ENCODE data around the gene RPRD1A.
"Not testable (repeated sequence)": the region's sequence is repeated elsewhere in the genome, so short reads cannot be mapped to it uniquely, and the experiment has no call there.

Gene RPRD1A

DNA sequence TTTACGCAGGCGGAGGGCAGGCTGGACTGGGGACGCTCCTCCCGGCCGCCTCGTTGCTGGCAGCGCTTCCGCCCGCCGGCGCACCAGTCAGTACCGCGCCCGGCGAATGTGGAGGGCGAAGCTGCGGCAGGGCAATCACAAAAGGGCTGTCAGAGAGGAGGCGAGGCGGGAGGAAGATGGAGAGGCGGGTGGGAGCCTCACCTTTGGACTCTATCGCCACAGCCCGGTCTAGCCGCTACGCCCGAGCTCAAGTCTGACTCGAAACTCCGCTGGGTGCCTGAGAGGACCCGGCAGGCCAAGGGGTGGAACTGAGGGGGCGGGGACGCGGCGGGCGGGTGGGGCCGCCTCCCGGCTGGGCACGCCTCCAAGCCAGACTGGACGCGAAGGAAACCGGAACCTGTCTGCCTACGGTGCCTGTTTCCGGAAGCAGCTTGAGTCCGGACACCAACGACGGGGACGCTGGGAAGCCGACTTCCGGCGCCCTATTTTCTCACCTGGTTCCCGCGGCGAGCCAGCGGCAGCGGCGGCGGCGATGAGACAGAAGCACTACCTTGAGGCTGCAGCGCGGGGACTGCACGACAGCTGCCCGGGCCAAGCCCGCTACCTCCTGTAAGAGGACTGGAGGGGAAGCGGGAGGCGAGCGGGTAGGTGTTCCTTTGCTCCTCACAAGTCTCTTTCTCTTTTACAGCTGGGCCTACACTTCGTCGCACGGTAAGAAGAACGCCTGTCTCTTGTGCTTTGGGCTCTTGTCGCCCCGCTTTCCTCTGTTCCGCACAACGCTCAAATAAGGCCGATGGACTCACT is 95.0 kb downstream of the RPRD1A start, which contains the start of gene RMP24:
Gene RMP24, plus strand, starts transcription at position 483 of the 804 bp plus-strand sequence.
- peak within 1 kb of the TSS; percentile 95 for H3K4me3 ChIP-seq (ENCODE audit: low read depth, low read length)
- peak; percentile 98 for DNase-seq (ENCODE audit: low read depth)
- TF ChIP-seq, protein P1, sequence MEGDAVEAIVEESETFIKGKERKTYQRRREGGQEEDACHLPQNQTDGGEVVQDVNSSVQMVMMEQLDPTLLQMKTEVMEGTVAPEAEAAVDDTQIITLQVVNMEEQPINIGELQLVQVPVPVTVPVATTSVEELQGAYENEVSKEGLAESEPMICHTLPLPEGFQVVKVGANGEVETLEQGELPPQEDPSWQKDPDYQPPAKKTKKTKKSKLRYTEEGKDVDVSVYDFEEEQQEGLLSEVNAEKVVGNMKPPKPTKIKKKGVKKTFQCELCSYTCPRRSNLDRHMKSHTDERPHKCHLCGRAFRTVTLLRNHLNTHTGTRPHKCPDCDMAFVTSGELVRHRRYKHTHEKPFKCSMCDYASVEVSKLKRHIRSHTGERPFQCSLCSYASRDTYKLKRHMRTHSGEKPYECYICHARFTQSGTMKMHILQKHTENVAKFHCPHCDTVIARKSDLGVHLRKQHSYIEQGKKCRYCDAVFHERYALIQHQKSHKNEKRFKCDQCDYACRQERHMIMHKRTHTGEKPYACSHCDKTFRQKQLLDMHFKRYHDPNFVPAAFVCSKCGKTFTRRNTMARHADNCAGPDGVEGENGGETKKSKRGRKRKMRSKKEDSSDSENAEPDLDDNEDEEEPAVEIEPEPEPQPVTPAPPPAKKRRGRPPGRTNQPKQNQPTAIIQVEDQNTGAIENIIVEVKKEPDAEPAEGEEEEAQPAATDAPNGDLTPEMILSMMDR (conservative IDR thresholded peaks at IDR 0.05; ENCODE audit: low read depth, low read length), result no peak

GRCh38 chr18:35971661-35972196 is 95.6 kb downstream of the RPRD1A start:
- H3K4me3 ChIP-seq (ENCODE audit: low read depth, low read length), result peak overlapping the region; percentile 95
- DNase-seq (ENCODE audit: low read depth), result no peak
- TF ChIP-seq, protein P1 (conservative IDR thresholded peaks at IDR 0.05; ENCODE audit: low read depth, low read length), result no peak

DNA sequence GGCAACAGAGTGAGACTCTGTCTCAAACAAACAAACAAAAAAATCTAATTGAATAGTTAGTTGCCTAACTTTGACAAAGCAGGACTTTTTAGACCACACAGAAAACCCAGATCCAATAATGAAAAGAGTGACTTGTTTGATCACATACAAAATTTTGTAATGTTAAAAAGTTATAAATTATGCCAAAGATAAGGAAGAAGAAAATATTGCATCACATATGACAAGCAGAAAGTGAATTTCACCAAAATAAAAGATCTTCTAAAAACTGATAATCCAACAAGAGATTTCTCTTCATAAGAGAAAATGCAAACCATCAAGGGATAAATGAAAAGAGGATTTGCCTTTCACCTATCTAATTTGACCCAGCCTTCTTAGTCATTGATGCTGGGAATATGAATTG is 97.7 kb downstream of the RPRD1A start:
- TF ChIP-seq, protein P1 (conservative IDR thresholded peaks at IDR 0.05; ENCODE audit: low read depth, low read length), result no peak
- H3K4me3 ChIP-seq (ENCODE audit: low read depth, low read length), result no peak overlapping the region
- no peak for DNase-seq (ENCODE audit: low read depth)

GRCh38 chr18:35968278-35968880 is 99.0 kb downstream of the RPRD1A start:
- no peak for DNase-seq (ENCODE audit: low read depth)
- TF ChIP-seq, protein P1 (conservative IDR thresholded peaks at IDR 0.05; ENCODE audit: low read depth, low read length), result no peak
- no peak overlapping the region for H3K4me3 ChIP-seq (ENCODE audit: low read depth, low read length)

DNA sequence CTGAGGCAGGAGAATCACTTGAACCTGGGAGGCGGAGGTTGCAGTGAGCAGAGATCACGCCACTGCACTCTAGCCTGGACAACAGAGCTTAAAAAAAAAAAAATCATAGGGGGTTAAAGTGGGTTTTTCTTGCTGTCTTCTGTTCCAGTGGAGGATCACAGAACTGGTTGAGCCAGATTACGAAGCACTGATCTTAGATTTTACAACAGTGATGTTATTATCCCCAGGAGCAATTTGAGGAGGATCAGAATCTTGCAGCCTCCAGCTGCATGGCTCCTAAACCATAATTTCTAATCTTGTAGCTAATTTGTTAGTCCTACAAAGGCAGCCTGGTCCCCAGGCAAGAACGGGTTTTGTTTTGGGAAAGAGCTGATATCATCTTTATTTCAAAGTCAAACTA is 99.5 kb downstream of the RPRD1A start:
- not testable (repeated sequence) for DNase-seq (ENCODE audit: low read depth); H3K4me3 ChIP-seq (ENCODE audit: low read depth, low read length)

- H3K4me3 ChIP-seq (ENCODE audit: low read depth, low read length), result no peak overlapping the region
- TF ChIP-seq, protein P1 (conservative IDR thresholded peaks at IDR 0.05; ENCODE audit: low read depth, low read length), result no peak
- DNase-seq (ENCODE audit: low read depth), result no peak
These were observed 103.0 kb downstream of the RPRD1A start for GRCh38 chr18:35964319-35964718.

GRCh38 chr18:35962320-35962719 is 105.0 kb downstream of the RPRD1A start:
- H3K4me3 ChIP-seq (ENCODE audit: low read depth, low read length), result no peak overlapping the region
- DNase-seq (ENCODE audit: low read depth), result no peak
- TF ChIP-seq, protein P1 (conservative IDR thresholded peaks at IDR 0.05; ENCODE audit: low read depth, low read length), result no peak

Measured in choroid plexus epithelial cell (primary cell).